ENCODE results near the gene APPL2.

- TF ChIP-seq TCF4 (CRISPR knock-in tag; IDR thresholded peaks at IDR 0.05; ENCODE audit: borderline replicate concordance) = no peak
- no peak for TF ChIP-seq ARNTL (CRISPR knock-in tag; IDR thresholded peaks at IDR 0.05; ENCODE audit: borderline replicate concordance, low read depth)
- TF ChIP-seq ZNF8 (CRISPR knock-in tag; IDR thresholded peaks at IDR 0.05) = no peak
- no peak for TF ChIP-seq CREB5 (CRISPR knock-in tag; IDR thresholded peaks at IDR 0.05; ENCODE audit: low read depth)
- no peak for TF ChIP-seq ZFP3 (CRISPR knock-in tag; IDR thresholded peaks at IDR 0.05)
- TF ChIP-seq TSHZ2 (CRISPR knock-in tag; IDR thresholded peaks at IDR 0.05) = no peak
Measured at GRCh38 chr12:105224399-105224798, 11.6 kb downstream of the APPL2 start.
